ENCODE data around the gene KANSL1.
A peak's percentile ranks its signal among the peaks of the same experiment; 100 is the strongest.

Gene KANSL1

GRCh38 chr17:46072998-46073397, 120.2 kb downstream of the KANSL1 start:
- TF ChIP-seq, protein P1, sequence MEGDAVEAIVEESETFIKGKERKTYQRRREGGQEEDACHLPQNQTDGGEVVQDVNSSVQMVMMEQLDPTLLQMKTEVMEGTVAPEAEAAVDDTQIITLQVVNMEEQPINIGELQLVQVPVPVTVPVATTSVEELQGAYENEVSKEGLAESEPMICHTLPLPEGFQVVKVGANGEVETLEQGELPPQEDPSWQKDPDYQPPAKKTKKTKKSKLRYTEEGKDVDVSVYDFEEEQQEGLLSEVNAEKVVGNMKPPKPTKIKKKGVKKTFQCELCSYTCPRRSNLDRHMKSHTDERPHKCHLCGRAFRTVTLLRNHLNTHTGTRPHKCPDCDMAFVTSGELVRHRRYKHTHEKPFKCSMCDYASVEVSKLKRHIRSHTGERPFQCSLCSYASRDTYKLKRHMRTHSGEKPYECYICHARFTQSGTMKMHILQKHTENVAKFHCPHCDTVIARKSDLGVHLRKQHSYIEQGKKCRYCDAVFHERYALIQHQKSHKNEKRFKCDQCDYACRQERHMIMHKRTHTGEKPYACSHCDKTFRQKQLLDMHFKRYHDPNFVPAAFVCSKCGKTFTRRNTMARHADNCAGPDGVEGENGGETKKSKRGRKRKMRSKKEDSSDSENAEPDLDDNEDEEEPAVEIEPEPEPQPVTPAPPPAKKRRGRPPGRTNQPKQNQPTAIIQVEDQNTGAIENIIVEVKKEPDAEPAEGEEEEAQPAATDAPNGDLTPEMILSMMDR (IDR thresholded peaks at IDR 0.05; ENCODE audit: low read length, missing control alignments): no peak
- no peak overlapping the region for H3K4me3 ChIP-seq (replicated peaks; ENCODE audit: low read depth, low read length)
- DNase-seq (ENCODE audit: low read depth): peak; percentile 65

GRCh38 chr17:46071796-46072195, 121.4 kb downstream of the KANSL1 start:
- no peak overlapping the region for H3K4me3 ChIP-seq (replicated peaks; ENCODE audit: low read depth, low read length)
- TF ChIP-seq, protein P1 (IDR thresholded peaks at IDR 0.05; ENCODE audit: low read length, missing control alignments): no peak
- no peak for DNase-seq (ENCODE audit: low read depth)

GRCh38 chr17:46064460-46064859, 128.8 kb downstream of the KANSL1 start:
- H3K4me3 ChIP-seq (replicated peaks; ENCODE audit: low read depth, low read length): no peak overlapping the region
- no peak for DNase-seq (ENCODE audit: low read depth)
- TF ChIP-seq, protein P1 (IDR thresholded peaks at IDR 0.05; ENCODE audit: low read length, missing control alignments): no peak

GRCh38 chr17:46063241-46063640, 130.0 kb downstream of the KANSL1 start:
- H3K4me3 ChIP-seq (replicated peaks; ENCODE audit: low read depth, low read length): no peak overlapping the region
- TF ChIP-seq, protein P1 (IDR thresholded peaks at IDR 0.05; ENCODE audit: low read length, missing control alignments): no peak
- DNase-seq (ENCODE audit: low read depth): peak; percentile 59

- peak; percentile 48 for DNase-seq (ENCODE audit: low read depth)
Observed at GRCh38 chr17:46061435-46061834, 131.8 kb downstream of the KANSL1 start.

DNA sequence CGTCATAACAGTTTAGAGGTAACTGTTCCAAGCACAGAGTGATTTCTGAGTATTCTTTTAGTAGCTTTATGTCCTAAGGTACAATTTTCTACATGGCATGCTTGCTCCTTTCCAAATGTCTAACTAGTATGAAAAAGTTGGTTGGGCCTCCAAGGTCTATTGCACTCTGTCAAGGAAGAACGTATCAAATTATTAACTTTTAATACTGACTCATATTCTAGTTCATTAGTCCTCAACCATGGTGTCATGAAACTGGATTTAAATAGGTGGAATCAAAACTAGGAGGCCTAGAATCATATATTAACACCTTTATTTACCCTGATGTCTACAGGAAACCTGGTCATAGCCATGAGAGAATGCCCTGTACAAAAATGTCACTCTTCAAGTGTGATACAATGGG, 132.8 kb downstream of the KANSL1 start:
- DNase-seq (ENCODE audit: low read depth): no peak
- TF ChIP-seq, protein P1 (IDR thresholded peaks at IDR 0.05; ENCODE audit: low read length, missing control alignments): no peak
- no peak overlapping the region for H3K4me3 ChIP-seq (replicated peaks; ENCODE audit: low read depth, low read length)

More at GRCh38 chr17:46061435-46061834, 131.8 kb downstream of the KANSL1 start:
- no peak overlapping the region for H3K4me3 ChIP-seq (replicated peaks; ENCODE audit: low read depth, low read length)
- TF ChIP-seq, protein P1 (IDR thresholded peaks at IDR 0.05; ENCODE audit: low read length, missing control alignments): peak; percentile 38

- TF ChIP-seq, protein P1 (IDR thresholded peaks at IDR 0.05; ENCODE audit: low read length, missing control alignments): no peak
- H3K4me3 ChIP-seq (replicated peaks; ENCODE audit: low read depth, low read length): no peak overlapping the region
- no peak for DNase-seq (ENCODE audit: low read depth)
Observed at GRCh38 chr17:46059486-46059885, 133.7 kb downstream of the KANSL1 start.
